PC-9 (cell line): ENCODE measurements around the gene RHCE. TPM values are rescaled to one million over a fixed set of nuclear protein-coding genes. Genes with fewer than 3 reads are reported as not detected.

Experiments
- BruUV-seq: library from RNA; stranded (reverse); fragments of 400-500 nt; replicated peaks from 2 replicates; lab custom pipeline; 2021; lab: Mats Ljungman, UMichigan
- CTCF ChIA-PET: fragments of 300-600 bp; sonication (Branson Sonifier 250); formaldehyde crosslinking; loops from one replicate; lab custom pipeline; 2022; ENCODE audit warnings: antibody characterized with exemption; lab: Charles Lee
- POLR2A ChIA-PET: fragments of 300-600 bp; sonication (Branson Sonifier 250); formaldehyde crosslinking; loops from one replicate; lab custom pipeline; 2022; ENCODE audit warnings: antibody characterized with exemption; ENCODE audit not compliant: unreplicated experiment; lab: Charles Lee
- DNase-seq, 2 experiments: peaks; one replicate each; pipeline versions ENCODE4 v3.0.0 to v3.0.0-alpha.2; 2015 to 2022; ENCODE audit warnings: mixed read lengths in 1 of 2
- H2AFZ ChIP-seq: fragments of 200-600 bp; sonication (generic); 2 replicates; pipeline ENCODE4 v1.8.1; 2017; ENCODE audit warnings: antibody characterized with exemption
- H3F3A ChIP-seq: fragments of 200-600 bp; sonication (generic); 2 replicates; pipeline ENCODE4 v1.8.1; 2017; ENCODE audit warnings: antibody characterized with exemption, mild to moderate bottlenecking, low read depth; ENCODE audit not compliant: insufficient read depth
- H3K27ac ChIP-seq: fragments of 200-600 bp; sonication (generic); 2 replicates; pipeline ENCODE4 v1.6.1; 2016; ENCODE audit warnings: mixed run types
- H3K27me3 ChIP-seq: fragments of 200-600 bp; sonication (generic); 2 replicates; pipeline ENCODE4 v1.6.1; 2016; ENCODE audit warnings: low read depth, mixed run types; ENCODE audit not compliant: insufficient read depth
- H3K36me3 ChIP-seq: fragments of 200-600 bp; sonication (generic); 2 replicates; pipeline ENCODE4 v1.6.1; 2016; ENCODE audit warnings: low read depth, mixed run types
- H3K4me1 ChIP-seq: fragments of 200-600 bp; sonication (generic); replicated peaks from 2 replicates; pipeline ENCODE4 v1.6.1; 2016; ENCODE audit warnings: mixed run types; ENCODE audit not compliant: insufficient read depth
- H3K4me2 ChIP-seq: fragments of 200-600 bp; sonication (generic); 2 replicates; pipeline ENCODE4 v1.6.1; 2017; ENCODE audit warnings: mixed run types
- H3K4me3 ChIP-seq: fragments of 200-600 bp; sonication (generic); 2 replicates; pipeline ENCODE4 v1.6.1; 2016; ENCODE audit warnings: mixed run types
- H3K79me2 ChIP-seq: fragments of 200-600 bp; sonication (generic); 2 replicates; pipeline ENCODE4 v1.6.1; 2017; ENCODE audit warnings: low read depth, mixed run types
- H3K9me2 ChIP-seq: fragments of 200-600 bp; sonication (generic); 2 replicates; pipeline ENCODE4 v1.8.1; 2017; ENCODE audit warnings: mild to moderate bottlenecking; ENCODE audit not compliant: insufficient read depth
- H3K9me3 ChIP-seq: fragments of 200-600 bp; sonication (generic); 2 replicates; pipeline ENCODE4 v1.8.1; 2016; ENCODE audit warnings: low read depth; ENCODE audit not compliant: insufficient read depth
- H4K20me1 ChIP-seq: fragments of 200-600 bp; sonication (generic); 2 replicates; pipeline ENCODE4 v1.8.1; 2017; ENCODE audit not compliant: insufficient read depth
- CTCF ChIP-seq: fragments of 200-600 bp; sonication (generic); conservative IDR thresholded peaks from 2 replicates; pipeline ENCODE4 v1.6.1; 2017; ENCODE audit warnings: mixed run types, antibody characterized with exemption, mild to moderate bottlenecking, moderate library complexity
- EZH2 ChIP-seq: fragments of 200-600 bp; sonication (generic); IDR thresholded peaks from 2 replicates; pipeline ENCODE4 v1.8.0; 2017; ENCODE audit warnings: antibody characterized with exemption, low read depth
- intact Hi-C: fragments of 100-400 bp; cut with micrococcal nuclease; formaldehyde crosslinking; loops from one replicate; pipeline ENCODE4 v1.10.0; 2022; ENCODE audit not compliant: unreplicated experiment
- total RNA-seq: library from RNA; stranded (reverse); gene quantifications from 2 replicates; pipeline ENCODE4 v1.2.3, GENCODE V29; 2021

The RHCE gene
- total RNA-seq, 1 experiment from 2014 or later = 0.22 TPM

- no peaks in the 10 kb centered on the region for H3K36me3 ChIP-seq
- H3F3A ChIP-seq = 0 out of 2 replicates have a peak, but pooled peaks cover 6% of the 10 kb centered on the region
- no peak overlapping the region for H3K27ac ChIP-seq
- ChIA-PET POLR2A (no interaction called here), CTCF (no interaction called here)
- no peaks in the 10 kb centered on the region for H4K20me1 ChIP-seq
- H3K9me2 ChIP-seq = no peaks in the 10 kb centered on the region
- BruUV-seq = no TSS peak
- H3K4me1 ChIP-seq = 0 out of 2 replicates have a peak, but pooled peaks cover 6% of the 10 kb centered on the region
- DNase-seq = no peak
- no peaks in the 10 kb centered on the region for H3K27me3 ChIP-seq
- TF ChIP-seq EZH2 (no peak), CTCF (no peak)
- H2AFZ ChIP-seq = no peak overlapping the region
- no peaks in the 10 kb centered on the region for H3K79me2 ChIP-seq
- H3K9me3 ChIP-seq = no peaks in the 10 kb centered on the region
- no peak overlapping the region for H3K4me3 ChIP-seq
- intact Hi-C loops = no loop called here
- H3K4me2 ChIP-seq = no peak overlapping the region
Observed at GRCh38 chr1:25356441-25356840, 64.2 kb downstream of the RHCE start.

- H2AFZ ChIP-seq = no peak overlapping the region
- H3K9me3 ChIP-seq = no peaks in the 10 kb centered on the region
- H3K27ac ChIP-seq = no peak overlapping the region
- ChIA-PET CTCF (no interaction called here), POLR2A (no interaction called here)
- no peaks in the 10 kb centered on the region for H3K27me3 ChIP-seq
- DNase-seq = no peak
- TF ChIP-seq CTCF (no peak), EZH2 (no peak)
- no TSS peak for BruUV-seq
- intact Hi-C loops = no loop called here
- H3K4me2 ChIP-seq = no peak overlapping the region
- 0 out of 2 replicates have a peak, but pooled peaks cover 8% of the 10 kb centered on the region for H3F3A ChIP-seq
- H3K4me1 ChIP-seq = 0 out of 2 replicates have a peak, but pooled peaks cover 6% of the 10 kb centered on the region
- no peaks in the 10 kb centered on the region for H3K9me2 ChIP-seq
- no peaks in the 10 kb centered on the region for H3K79me2 ChIP-seq
- no peaks in the 10 kb centered on the region for H4K20me1 ChIP-seq
- H3K4me3 ChIP-seq = no peak overlapping the region
- H3K36me3 ChIP-seq = no peaks in the 10 kb centered on the region
Observed at GRCh38 chr1:25355841-25356395, 64.7 kb downstream of the RHCE start.

GRCh38 chr1:25349606-25350005 is 71.0 kb downstream of the RHCE start:
- H4K20me1 ChIP-seq = no peaks in the 10 kb centered on the region
- no peaks in the 10 kb centered on the region for H3K36me3 ChIP-seq
- no peaks in the 10 kb centered on the region for H3K79me2 ChIP-seq
- H3K4me1 ChIP-seq = no peaks in the 10 kb centered on the region
- CTCF ChIA-PET = no interaction called here
- BruUV-seq = no TSS peak
- no peak overlapping the region for H3K4me2 ChIP-seq
- intact Hi-C loops = loop anchor here (5.0 kb wide), 1 partner anchor 102 kb away; the partner anchor contains the start of gene RSRP1
- no peak for DNase-seq
- H3K4me3 ChIP-seq = no peak overlapping the region
- no peaks in the 10 kb centered on the region for H3K9me2 ChIP-seq
- 0 out of 2 replicates have a peak, but pooled peaks cover 8% of the 10 kb centered on the region for H3F3A ChIP-seq
- TF ChIP-seq CTCF = no peak
- no peak for TF ChIP-seq EZH2
- H2AFZ ChIP-seq = no peak overlapping the region
- POLR2A ChIA-PET = no interaction called here
- no peaks in the 10 kb centered on the region for H3K27me3 ChIP-seq
- H3K27ac ChIP-seq = no peak overlapping the region
- no peaks in the 10 kb centered on the region for H3K9me3 ChIP-seq
